ENCODE data around the gene MORF4L1.
"Not testable (repeated sequence)": the region's sequence is repeated elsewhere in the genome, so short reads cannot be mapped to it uniquely, and the experiment has no call there.

MORF4L1 gene

DNA sequence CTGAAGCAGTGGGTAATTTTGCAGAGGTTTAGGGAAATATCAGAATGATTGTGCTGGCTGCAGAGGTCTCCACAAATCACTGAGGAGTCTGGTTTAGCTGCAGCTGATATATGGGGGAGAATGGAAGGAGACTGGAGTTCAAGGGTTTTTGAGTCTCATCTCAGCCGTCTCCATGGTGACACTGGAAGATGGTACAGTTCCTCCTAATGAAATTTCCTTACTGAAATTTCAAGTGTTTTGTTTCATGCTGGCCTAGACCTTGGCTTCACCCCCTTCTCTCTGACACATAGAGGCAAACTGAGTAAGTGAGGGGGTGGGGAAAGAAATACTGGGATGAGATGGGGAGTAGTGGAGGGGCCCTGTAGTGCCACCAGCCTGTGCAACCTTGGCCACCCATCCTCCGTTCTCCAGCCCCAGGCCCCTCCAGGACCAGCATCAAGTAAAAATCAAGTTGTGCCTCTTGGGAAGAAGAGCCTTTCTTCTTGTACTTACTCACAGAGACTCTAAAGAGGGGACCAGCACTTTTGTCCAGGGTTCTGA lies 17.8 kb upstream of the MORF4L1 start:
- no peaks in the 10 kb centered on the region for H3K27me3 ChIP-seq (ENCODE audit: insufficient read depth, low read depth, severe bottlenecking)
- H3K36me3 ChIP-seq: no peaks in the 10 kb centered on the region
- no peak overlapping the region for H3K4me3 ChIP-seq (ENCODE audit: low read depth, low read length)
- H3K9me3 ChIP-seq (ENCODE audit: severe bottlenecking): no peaks in the 10 kb centered on the region
- TF ChIP-seq, protein P1, sequence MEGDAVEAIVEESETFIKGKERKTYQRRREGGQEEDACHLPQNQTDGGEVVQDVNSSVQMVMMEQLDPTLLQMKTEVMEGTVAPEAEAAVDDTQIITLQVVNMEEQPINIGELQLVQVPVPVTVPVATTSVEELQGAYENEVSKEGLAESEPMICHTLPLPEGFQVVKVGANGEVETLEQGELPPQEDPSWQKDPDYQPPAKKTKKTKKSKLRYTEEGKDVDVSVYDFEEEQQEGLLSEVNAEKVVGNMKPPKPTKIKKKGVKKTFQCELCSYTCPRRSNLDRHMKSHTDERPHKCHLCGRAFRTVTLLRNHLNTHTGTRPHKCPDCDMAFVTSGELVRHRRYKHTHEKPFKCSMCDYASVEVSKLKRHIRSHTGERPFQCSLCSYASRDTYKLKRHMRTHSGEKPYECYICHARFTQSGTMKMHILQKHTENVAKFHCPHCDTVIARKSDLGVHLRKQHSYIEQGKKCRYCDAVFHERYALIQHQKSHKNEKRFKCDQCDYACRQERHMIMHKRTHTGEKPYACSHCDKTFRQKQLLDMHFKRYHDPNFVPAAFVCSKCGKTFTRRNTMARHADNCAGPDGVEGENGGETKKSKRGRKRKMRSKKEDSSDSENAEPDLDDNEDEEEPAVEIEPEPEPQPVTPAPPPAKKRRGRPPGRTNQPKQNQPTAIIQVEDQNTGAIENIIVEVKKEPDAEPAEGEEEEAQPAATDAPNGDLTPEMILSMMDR (IDR thresholded peaks at IDR 0.05; ENCODE audit: low read depth, low read length): no peak
- DNase-seq: no peak
- no peak overlapping the region for H3K27ac ChIP-seq

DNA sequence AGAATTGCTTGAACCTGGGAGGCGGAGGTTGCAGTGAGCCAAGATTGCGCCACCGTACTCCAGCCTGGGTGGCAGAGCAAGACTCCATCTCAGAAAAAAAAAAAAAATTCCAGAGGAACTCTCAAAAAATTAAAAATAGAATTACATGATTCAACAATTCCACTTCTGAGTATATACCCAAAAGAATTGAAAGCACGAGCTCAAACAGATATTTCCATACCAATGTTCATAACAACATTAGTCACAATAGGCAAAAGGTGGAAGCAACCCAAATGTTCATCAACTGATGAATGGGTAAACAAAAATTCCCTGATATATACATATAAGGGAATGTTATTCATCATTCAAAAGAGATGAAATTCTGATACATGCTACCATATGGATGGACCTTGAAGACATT lies 16.9 kb upstream of the MORF4L1 start:
- TF ChIP-seq, protein P1 (IDR thresholded peaks at IDR 0.05; ENCODE audit: low read depth, low read length): no peak
- Histone ChIP-seq H3K36me3 (no peaks in the 10 kb centered on the region), H3K27ac (no peak overlapping the region), H3K4me3 (ENCODE audit: low read depth, low read length) (no peak overlapping the region), H3K9me3 (ENCODE audit: severe bottlenecking) (no peaks in the 10 kb centered on the region), H3K27me3 (ENCODE audit: insufficient read depth, low read depth, severe bottlenecking) (no peaks in the 10 kb centered on the region)
- DNase-seq: no peak

DNA sequence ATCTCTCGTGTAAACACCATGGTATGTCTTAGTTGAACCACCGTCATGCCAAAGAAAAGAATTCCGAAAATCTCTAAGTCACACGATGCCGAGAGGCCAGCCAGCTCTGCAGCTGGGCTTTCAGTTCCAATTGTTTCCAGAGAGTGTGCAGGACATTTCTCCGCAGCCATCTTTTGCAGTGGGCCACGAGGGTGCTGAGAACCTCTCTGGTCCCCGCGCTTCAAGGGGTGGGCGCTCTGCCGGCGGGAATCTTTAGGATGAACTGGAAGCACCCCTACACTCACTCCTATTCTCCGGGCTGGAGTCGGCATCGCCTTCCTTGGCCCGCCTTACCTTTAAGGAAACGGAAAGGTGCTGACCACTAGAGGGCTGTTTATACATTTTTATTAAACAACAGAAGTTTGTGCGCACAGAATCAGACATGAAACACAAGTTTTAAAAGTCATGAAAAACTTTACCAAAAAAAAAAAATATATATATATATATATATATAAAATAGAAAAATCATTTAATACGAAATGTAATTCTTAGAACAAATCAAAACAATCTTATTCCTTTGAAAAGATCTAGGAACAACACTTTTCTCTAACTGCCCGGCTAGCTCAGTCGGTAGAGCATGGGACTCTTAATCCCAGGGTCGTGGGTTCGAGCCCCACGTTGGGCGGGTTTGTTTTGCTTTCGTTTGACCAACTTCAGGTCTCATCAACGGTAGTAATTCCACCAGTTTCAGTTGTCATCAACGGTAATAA lies 12.5 kb upstream of the MORF4L1 start:
- H3K27ac ChIP-seq: peak overlapping the region; percentile 58
- no peaks in the 10 kb centered on the region for H3K9me3 ChIP-seq (ENCODE audit: severe bottlenecking)
- peak overlapping the region; percentile 62 for H3K4me3 ChIP-seq (ENCODE audit: low read depth, low read length)
- no peaks in the 10 kb centered on the region for H3K27me3 ChIP-seq (ENCODE audit: insufficient read depth, low read depth, severe bottlenecking)
- DNase-seq: peak; percentile 87
- no peaks in the 10 kb centered on the region for H3K36me3 ChIP-seq
- TF ChIP-seq, protein P1 (IDR thresholded peaks at IDR 0.05; ENCODE audit: low read depth, low read length): peak; percentile 40

DNA sequence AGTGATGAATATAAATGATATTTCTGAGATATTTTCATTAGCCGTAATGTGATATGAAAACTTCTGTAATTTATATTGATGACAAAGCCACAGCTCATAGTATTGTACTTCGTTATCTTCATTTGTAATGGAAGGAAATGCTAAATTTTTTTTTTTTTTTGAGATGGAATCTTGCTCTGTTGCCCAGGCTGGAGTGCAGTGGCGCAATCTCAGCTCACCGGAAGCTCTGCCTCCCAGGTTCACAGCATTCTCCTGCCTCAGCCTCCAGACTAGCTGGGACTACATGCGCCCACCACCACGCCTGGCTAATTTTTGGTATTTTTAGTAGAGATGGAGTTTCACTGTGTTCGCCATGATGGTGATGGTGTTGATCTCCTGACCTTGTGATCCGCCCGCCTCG lies 7.1 kb upstream of the MORF4L1 start:
- not testable (repeated sequence) for H3K9me3 ChIP-seq (ENCODE audit: severe bottlenecking); H3K27ac ChIP-seq; H3K27me3 ChIP-seq (ENCODE audit: insufficient read depth, low read depth, severe bottlenecking); DNase-seq; H3K4me3 ChIP-seq (ENCODE audit: low read depth, low read length); H3K36me3 ChIP-seq

DNA sequence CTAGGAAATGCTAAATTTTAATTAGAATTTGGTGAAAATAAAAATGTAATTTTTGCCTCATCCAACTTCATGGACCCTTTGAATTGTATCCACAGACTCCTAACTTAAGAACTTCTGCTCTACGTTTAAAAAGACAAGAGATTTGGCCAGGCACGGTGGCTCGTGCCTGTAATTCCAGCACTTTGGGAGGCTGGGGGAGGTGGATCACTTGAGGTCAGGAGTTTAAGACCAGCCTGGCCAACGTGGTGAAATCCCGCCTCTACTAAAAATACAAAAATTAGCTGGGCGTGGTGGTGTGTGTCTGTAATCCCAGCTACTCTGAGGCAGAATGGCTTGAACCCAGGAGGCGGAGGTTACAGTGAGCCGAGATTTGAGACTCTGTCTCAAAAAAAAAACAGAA lies 6.7 kb upstream of the MORF4L1 start:
- H3K27me3 ChIP-seq (ENCODE audit: insufficient read depth, low read depth, severe bottlenecking); H3K27ac ChIP-seq; H3K9me3 ChIP-seq (ENCODE audit: severe bottlenecking); DNase-seq; H3K36me3 ChIP-seq; H3K4me3 ChIP-seq (ENCODE audit: low read depth, low read length): not testable (repeated sequence)

DNA sequence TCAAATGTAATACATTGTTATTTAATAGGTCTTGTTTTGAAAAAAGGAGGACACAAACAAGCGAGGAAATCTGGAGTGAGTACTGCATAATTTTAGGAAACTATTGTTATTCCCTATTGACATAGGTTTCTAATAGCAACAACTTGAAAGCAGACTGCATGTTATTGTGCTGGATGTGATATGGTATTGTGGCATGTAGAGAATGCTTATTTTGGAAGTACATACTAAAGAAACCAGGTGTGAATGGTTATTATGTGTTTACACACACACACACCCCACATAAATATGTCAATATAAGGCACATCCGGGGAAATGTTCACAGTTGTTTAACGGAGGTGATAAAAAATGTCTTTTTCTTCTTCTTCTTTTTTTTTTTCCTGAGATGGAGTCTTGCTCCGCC lies 5.9 kb upstream of the MORF4L1 start:
- H3K27me3 ChIP-seq (ENCODE audit: insufficient read depth, low read depth, severe bottlenecking): no peaks in the 10 kb centered on the region
- H3K36me3 ChIP-seq: no peaks in the 10 kb centered on the region
- TF ChIP-seq, protein P1 (IDR thresholded peaks at IDR 0.05; ENCODE audit: low read depth, low read length): no peak
- DNase-seq: no peak
- H3K27ac ChIP-seq: no peak overlapping the region
- H3K4me3 ChIP-seq (ENCODE audit: low read depth, low read length): no peak overlapping the region
- H3K9me3 ChIP-seq (ENCODE audit: severe bottlenecking): no peaks in the 10 kb centered on the region

DNA sequence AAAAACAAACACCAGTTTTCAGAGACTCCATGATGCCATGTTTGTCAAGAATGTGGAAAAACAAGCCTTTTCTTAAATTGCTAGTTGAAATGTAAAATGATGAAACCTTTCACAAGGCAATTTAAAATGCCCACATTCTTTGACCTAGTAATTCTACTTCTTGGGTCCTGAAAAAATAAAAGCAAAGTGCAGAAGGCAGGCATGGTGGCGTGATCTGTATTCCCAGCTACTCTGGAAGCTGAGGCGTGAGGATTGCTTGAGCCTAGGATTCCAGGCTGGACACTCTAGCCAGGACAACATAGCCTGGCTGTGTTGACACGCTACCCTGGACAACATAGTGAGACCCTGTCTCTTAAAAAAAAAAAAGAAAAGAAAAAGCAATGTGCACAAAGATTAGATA lies 4.3 kb upstream of the MORF4L1 start:
- no peak for DNase-seq
- Histone ChIP-seq H3K27me3 (ENCODE audit: insufficient read depth, low read depth, severe bottlenecking) (no peaks in the 10 kb centered on the region), H3K4me3 (ENCODE audit: low read depth, low read length) (no peak overlapping the region), H3K9me3 (ENCODE audit: severe bottlenecking) (no peaks in the 10 kb centered on the region), H3K36me3 (peaks cover 5% of the 10 kb centered on the region), H3K27ac (no peak overlapping the region)
- TF ChIP-seq, protein P1 (IDR thresholded peaks at IDR 0.05; ENCODE audit: low read depth, low read length): no peak

DNA sequence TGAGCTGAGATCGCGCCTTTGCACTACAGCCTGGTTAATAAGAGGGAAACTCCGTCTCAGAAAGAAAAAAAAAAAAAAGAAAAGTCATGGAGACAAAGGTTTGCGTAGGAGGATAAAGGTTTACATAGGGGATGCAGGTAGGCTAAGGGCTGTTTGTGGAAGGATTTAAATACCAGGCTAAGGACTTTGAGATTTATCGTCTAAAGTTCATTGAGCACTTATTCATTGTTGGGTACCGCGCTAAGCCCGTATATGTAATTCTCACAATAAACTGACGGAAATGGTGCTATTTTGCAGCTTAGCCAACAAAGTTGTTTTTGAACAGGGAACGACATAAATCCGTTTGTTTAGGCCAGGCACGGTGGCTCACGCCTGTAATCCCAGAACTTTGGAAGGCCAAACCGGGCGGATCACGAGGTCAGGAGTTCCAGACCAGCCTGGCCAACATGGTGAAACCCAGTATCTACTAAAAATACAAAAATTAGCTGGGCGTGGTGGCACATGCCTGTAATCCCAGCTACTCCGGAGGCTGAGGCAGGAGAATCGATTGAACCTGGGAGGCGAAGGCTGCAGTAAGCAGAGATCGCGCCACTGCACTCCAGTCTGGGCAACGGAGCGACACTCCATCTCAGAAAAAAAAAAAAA lies 1.1 kb upstream of the MORF4L1 start:
- not testable (repeated sequence) for H3K36me3 ChIP-seq; H3K4me3 ChIP-seq (ENCODE audit: low read depth, low read length); H3K27me3 ChIP-seq (ENCODE audit: insufficient read depth, low read depth, severe bottlenecking); H3K27ac ChIP-seq; H3K9me3 ChIP-seq (ENCODE audit: severe bottlenecking); DNase-seq

Measured in WERI-Rb-1 (cell line).